Measurements from ENCODE around the gene ASIC4. TPM values are rescaled to one million over a fixed set of nuclear protein-coding genes. Genes with fewer than 3 reads are reported as not detected.

ASIC4 gene
- total RNA-seq, 1 donor, result not detected

DNA sequence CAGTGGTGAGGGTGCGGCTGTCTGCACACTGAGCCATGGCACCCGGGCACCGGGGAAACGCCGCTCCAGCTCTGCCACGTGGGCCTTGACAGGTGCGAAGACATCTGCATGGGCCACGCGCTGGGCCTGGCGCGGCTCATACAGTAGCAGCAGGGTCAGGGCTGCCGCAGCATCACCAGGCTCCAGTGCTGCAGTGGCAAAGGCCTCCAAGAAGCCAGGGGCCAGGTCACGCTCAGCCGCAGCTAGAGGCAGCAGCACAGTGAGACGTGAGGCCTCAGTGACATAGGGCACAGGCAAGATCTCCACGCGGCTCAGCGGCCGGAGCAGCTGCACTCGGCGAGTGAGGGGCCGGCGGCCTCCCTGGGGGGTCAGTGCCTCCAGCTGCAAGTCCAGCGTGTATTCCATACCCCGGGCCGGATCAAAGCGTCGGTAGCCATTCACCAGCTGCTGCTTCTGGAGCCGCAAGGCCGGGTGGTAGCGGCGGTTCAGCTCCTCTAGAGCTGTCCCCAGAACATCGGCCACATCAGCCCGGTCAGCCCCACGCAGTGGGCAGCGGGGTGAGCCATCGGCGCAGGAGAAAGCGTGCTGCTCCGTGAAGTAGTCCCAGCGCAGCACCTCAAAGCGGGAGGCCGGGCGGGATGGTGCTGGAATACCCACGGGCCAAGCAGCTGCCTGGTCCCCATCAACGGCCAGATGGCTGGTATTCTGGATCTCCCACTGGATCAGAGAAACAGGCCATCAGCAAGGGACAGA lies 25.8 kb downstream of the ASIC4 start:
- no peak overlapping the region for H3K4me3 ChIP-seq (ENCODE audit: low read depth, low read length)
- TF ChIP-seq, protein P1, sequence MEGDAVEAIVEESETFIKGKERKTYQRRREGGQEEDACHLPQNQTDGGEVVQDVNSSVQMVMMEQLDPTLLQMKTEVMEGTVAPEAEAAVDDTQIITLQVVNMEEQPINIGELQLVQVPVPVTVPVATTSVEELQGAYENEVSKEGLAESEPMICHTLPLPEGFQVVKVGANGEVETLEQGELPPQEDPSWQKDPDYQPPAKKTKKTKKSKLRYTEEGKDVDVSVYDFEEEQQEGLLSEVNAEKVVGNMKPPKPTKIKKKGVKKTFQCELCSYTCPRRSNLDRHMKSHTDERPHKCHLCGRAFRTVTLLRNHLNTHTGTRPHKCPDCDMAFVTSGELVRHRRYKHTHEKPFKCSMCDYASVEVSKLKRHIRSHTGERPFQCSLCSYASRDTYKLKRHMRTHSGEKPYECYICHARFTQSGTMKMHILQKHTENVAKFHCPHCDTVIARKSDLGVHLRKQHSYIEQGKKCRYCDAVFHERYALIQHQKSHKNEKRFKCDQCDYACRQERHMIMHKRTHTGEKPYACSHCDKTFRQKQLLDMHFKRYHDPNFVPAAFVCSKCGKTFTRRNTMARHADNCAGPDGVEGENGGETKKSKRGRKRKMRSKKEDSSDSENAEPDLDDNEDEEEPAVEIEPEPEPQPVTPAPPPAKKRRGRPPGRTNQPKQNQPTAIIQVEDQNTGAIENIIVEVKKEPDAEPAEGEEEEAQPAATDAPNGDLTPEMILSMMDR (IDR thresholded peaks at IDR 0.05; ENCODE audit: insufficient read depth, low read depth, low read length), result no peak
- DNase-seq (ENCODE audit: low read depth), result no peak

DNA sequence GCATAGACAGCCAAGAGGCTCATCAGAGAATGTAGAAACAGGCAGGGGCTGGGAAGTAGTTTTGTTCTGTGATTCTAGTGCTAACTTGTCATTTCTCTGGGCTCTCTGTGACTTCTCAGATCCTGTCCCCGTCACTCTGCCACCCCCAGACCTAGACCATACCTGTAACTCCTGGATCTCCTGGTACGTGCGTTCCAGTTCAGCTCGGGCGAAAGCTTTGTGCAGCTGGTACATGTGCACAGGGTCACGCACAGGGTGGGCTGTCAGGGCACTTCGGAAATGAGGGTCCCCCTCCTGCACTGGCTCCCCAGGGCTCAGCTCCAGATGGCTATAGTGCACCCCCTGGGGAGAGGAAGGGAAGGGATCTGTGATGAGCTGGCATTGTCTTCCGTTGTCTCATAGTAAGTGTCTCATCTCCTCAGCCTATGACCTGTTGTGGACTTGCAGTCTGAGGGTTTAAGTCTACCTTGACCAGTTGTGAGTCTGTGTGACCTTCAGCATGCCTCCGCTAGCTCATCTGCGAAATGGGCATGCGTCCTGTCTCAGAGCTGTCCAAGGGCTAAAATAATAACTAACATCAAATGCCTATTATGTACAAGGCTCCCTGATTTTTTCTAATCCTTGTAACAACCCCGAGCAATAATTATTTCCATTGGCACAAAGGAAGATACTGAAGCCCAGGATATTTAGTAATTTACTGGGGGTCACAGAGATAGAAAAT lies 26.7 kb downstream of the ASIC4 start:
- H3K4me3 ChIP-seq (ENCODE audit: low read depth, low read length), result no peak overlapping the region
- DNase-seq (ENCODE audit: low read depth), result no peak
- TF ChIP-seq, protein P1 (IDR thresholded peaks at IDR 0.05; ENCODE audit: insufficient read depth, low read depth, low read length), result no peak

- H3K4me3 ChIP-seq (ENCODE audit: low read depth, low read length), result peak overlapping the region; percentile 71
- peak; percentile 62 for DNase-seq (ENCODE audit: low read depth)
- TF ChIP-seq, protein P1 (IDR thresholded peaks at IDR 0.05; ENCODE audit: insufficient read depth, low read depth, low read length), result peak; percentile 95
Measured at GRCh38 chr2:219541611-219542180, 27.4 kb downstream of the ASIC4 start.

- peak; percentile 28 for DNase-seq (ENCODE audit: low read depth)
- TF ChIP-seq, protein P1 (IDR thresholded peaks at IDR 0.05; ENCODE audit: insufficient read depth, low read depth, low read length), result no peak
- peak overlapping the region; percentile 71 for H3K4me3 ChIP-seq (ENCODE audit: low read depth, low read length)
Measured at GRCh38 chr2:219542931-219543595, 28.8 kb downstream of the ASIC4 start.

DNA sequence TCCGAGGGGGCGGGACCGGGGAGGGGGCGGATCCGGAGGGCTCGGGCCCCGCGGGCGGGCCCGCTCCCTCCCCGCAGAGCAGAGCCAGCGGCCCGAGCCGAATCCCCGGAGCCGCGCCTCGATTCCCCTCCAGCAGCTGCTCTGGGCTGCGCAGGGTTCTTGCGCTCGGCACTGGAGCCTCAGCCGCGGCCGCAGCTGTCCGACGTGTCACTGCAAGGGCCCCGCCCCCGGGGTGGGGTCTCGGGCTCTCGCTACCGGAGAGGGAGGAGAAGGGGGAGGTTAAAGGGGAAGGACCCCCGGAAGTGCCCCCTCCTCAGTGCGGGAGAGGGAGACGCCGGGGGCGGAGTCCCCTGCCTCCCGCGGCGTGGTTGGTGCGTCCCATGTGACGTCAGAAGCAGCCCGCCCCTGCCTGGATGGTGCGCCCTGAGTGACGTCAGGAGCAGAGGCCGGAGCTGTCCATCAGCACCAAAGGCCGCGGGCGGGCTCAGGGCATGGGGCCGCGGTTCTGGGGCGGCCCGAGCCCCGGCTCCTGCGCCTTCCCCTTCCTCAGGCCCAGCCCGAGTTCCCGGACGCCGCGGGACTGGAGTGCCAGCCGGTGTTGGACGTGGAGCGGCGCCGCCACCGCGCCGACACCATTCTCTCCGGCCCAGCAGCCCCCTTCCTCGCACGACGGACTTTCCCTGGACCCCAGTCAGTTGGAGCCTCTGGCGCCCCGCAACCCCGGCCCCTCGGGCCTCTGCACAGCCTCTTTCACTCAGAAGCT lies 29.5 kb downstream of the ASIC4 start, which contains the start of the genes CHPF and TMEM198:
Gene CHPF (minus strand): TSS at position 214 of the 763 bp plus-strand sequence. CDS start 271 bp downstream, outside the sequence.
Gene TMEM198 (plus strand): TSS at position 433 of the 763 bp plus-strand sequence. CDS start 700 bp downstream, outside the sequence.
- TF ChIP-seq, protein P1 (IDR thresholded peaks at IDR 0.05; ENCODE audit: insufficient read depth, low read depth, low read length), result no peak
- DNase-seq (ENCODE audit: low read depth), result peak; percentile 99
- peak within 1 kb of the TSS; percentile 71 for H3K4me3 ChIP-seq (ENCODE audit: low read depth, low read length)

DNA sequence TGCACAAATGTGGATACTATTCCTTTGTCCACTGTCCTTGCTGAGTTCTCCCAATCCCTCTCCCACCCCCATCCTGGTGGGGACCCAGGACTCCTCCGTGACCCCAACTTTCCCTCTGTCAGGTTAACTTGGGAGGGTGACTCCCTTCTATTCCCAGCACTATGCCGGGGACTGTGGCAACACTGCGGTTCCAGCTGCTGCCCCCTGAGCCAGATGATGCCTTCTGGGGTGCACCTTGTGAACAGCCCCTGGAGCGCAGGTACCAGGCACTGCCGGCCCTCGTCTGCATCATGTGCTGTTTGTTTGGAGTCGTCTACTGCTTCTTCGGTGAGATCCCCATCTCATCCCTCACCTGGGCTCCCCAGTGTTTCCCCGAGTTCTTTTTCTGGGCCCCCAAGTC lies 30.3 kb downstream of the ASIC4 start:
- no peak for DNase-seq (ENCODE audit: low read depth)
- peak overlapping the region; percentile 71 for H3K4me3 ChIP-seq (ENCODE audit: low read depth, low read length)
- TF ChIP-seq, protein P1 (IDR thresholded peaks at IDR 0.05; ENCODE audit: insufficient read depth, low read depth, low read length), result no peak
